HFFc6 (cell line): Measurements from ENCODE around the gene TMEM252. TPM values are rescaled to one million over a fixed set of nuclear protein-coding genes. Genes with fewer than 3 reads are reported as not detected.

Experiments
- DNase-seq: peaks from one replicate; pipeline ENCODE4 v3.0.0-alpha.2; 2018
- H3K27ac Mint-ChIP-seq: 2 replicates; pipeline ENCODE4 v1.8.0; 2020; ENCODE audit warnings: mild to moderate bottlenecking, mixed read lengths
- H3K27me3 Mint-ChIP-seq: 2 replicates; pipeline ENCODE4 v1.8.0; 2021; ENCODE audit warnings: mild to moderate bottlenecking, moderate library complexity, mixed read lengths; ENCODE audit not compliant: insufficient read depth
- H3K36me3 Mint-ChIP-seq: 2 replicates; pipeline ENCODE4 v1.8.0; 2021; ENCODE audit warnings: low read depth, mixed read lengths
- H3K4me1 Mint-ChIP-seq: 2 replicates; pipeline ENCODE4 v1.8.0; 2020; ENCODE audit warnings: low read depth, mixed read lengths
- H3K4me3 Mint-ChIP-seq: 2 replicates; pipeline ENCODE4 v1.8.0; 2020; ENCODE audit warnings: mild to moderate bottlenecking, moderate library complexity, mixed read lengths
- H3K9me3 Mint-ChIP-seq: 2 replicates; pipeline ENCODE4 v1.8.0; 2020; ENCODE audit warnings: mild to moderate bottlenecking, mixed read lengths
- CTCF ChIP-seq: fragments of 200-600 bp; sonication (generic); IDR thresholded peaks from 2 replicates; pipeline ENCODE4 v1.5.0; 2021; ENCODE audit warnings: antibody characterized with exemption, mild to moderate bottlenecking
- total RNA-seq, 6 experiments: library from RNA; stranded (reverse); fragmentation: NEBNext Ultra II Directional; extraction: Animal tissue kit (Norgen Biotek cat#: 25700); gene quantifications; 2 replicates in 1 of 6; 3 replicates in 5 of 6; pipeline ENCODE4 v1.2.3, GENCODE V29; 2021

TMEM252 gene
- total RNA-seq, 6 experiments from 2014 or later: not detected

DNA sequence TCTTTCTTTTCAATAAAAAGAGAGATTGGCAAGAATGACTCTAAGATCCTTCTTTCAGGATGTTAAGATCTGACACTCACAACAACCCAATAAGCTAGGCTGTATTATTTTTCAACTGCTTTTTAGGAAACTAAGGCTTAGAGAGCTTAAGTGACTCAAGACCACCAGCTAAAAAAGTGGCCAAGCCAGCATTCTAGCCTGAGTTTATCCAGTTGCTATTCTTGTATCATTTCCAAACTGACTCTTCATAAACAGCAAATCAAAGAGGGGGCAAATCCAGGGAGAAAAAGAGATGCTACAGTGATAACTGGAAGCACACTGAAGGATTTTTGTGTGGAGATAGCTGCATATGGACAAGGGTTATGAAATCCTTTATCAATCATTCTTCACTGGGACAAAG is 47.1 kb downstream of the TMEM252 start:
- H3K4me3 Mint-ChIP-seq: no peak overlapping the region
- no peak for TF ChIP-seq CTCF
- H3K9me3 Mint-ChIP-seq: no peaks in the 10 kb centered on the region
- H3K27ac Mint-ChIP-seq: no peak overlapping the region
- no peaks in the 10 kb centered on the region for H3K36me3 Mint-ChIP-seq
- peaks cover 6% of the 10 kb centered on the region for H3K27me3 Mint-ChIP-seq
- H3K4me1 Mint-ChIP-seq: no peaks in the 10 kb centered on the region
- DNase-seq: no peak

GRCh38 chr9:68492806-68493205 is 47.9 kb downstream of the TMEM252 start:
- no peak for TF ChIP-seq CTCF
- no peak overlapping the region for H3K4me3 Mint-ChIP-seq
- no peak for DNase-seq
- H3K27me3 Mint-ChIP-seq: peaks cover 5% of the 10 kb centered on the region
- no peaks in the 10 kb centered on the region for H3K9me3 Mint-ChIP-seq
- no peaks in the 10 kb centered on the region for H3K36me3 Mint-ChIP-seq
- H3K27ac Mint-ChIP-seq: no peak overlapping the region
- H3K4me1 Mint-ChIP-seq: no peaks in the 10 kb centered on the region

DNA sequence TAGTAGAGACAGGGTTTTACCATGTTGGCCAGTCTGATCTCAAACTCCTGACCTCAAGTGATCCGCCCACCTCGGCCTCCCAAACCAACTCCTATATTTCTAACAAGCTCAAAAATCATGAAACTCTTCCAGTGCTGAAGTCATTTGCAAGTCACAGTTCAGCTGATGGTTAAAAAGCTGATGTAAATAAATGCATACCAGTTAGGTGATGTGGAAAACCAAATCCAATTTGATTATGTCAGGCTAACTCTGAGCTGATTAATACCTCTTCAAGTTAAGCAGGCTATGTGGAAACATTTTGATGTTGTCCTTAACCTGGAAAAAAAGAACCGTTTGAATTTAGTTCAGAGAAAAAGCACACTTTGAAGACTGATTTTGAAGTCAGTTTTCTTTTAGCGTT is 51.0 kb downstream of the TMEM252 start:
- Mint-ChIP-seq H3K4me3 (no peak overlapping the region), H3K9me3 (peaks cover 6% of the 10 kb centered on the region), H3K36me3 (no peaks in the 10 kb centered on the region), H3K4me1 (no peaks in the 10 kb centered on the region), H3K27ac (no peak overlapping the region), H3K27me3 (peaks cover 3% of the 10 kb centered on the region; the same call in 1 of the 2 replicates)
- TF ChIP-seq CTCF: no peak
- DNase-seq: no peak

- Mint-ChIP-seq H3K4me1 (no peaks in the 10 kb centered on the region), H3K9me3 (peaks cover 19% of the 10 kb centered on the region), H3K36me3 (no peaks in the 10 kb centered on the region), H3K4me3 (no peak overlapping the region), H3K27me3 (peaks cover 3% of the 10 kb centered on the region; the same call in 1 of the 2 replicates), H3K27ac (no peak overlapping the region)
- no peak for TF ChIP-seq CTCF
- DNase-seq: no peak
These were observed 52.6 kb downstream of the TMEM252 start for GRCh38 chr9:68488126-68488525.

Other genes with a start within 250 kb of the TMEM252 start
- gene FOXD4L3, start 238.0 kb downstream of the TMEM252 start, total RNA-seq: not detected
- under 1 TPM in 5 of 6 experiments, not detected in 1; 0.24 to 0.85 (median 0.35) TPM for gene PGM5, start 184.3 kb downstream of the TMEM252 start, total RNA-seq
- not detected for gene PIP5K1B, start 164.4 kb upstream of the TMEM252 start, total RNA-seq